CD4-positive, alpha-beta memory T cell (primary cell): ENCODE measurements around the gene MUC2. TPM values are rescaled to one million over a fixed set of nuclear protein-coding genes. Genes with fewer than 3 reads are reported as not detected.

ENCODE experiments used
- CTCF ChIA-PET: fragments of 350-600 bp; sonication (Branson Sonifier 250); formaldehyde crosslinking; loops from one replicate; lab custom pipeline; 2021; ENCODE audit warnings: inconsistent platforms; ENCODE audit not compliant: partially characterized antibody; lab: Charles Lee
- POLR2A ChIA-PET: fragments of 350-600 bp; sonication (Branson Sonifier 250); formaldehyde crosslinking; loops from one replicate; lab custom pipeline; 2021; ENCODE audit not compliant: partially characterized antibody; lab: Charles Lee
- DNase-seq, 5 donors: peaks; one replicate each; pipeline versions ENCODE4 v3.0.0 to v3.0.0-alpha.2; 2020 to 2022; ENCODE audit warnings: mixed read lengths in 1 of 5
- H3K27ac ChIP-seq: one replicate; pipeline ENCODE4 v1.7.0; 2013; ENCODE audit warnings: low read depth, low read length
- H3K27me3 ChIP-seq: 2 replicates; pipeline ENCODE4 v1.7.0; 2013; ENCODE audit warnings: mild to moderate bottlenecking, low read length, moderate library complexity; ENCODE audit not compliant: insufficient read depth
- H3K36me3 ChIP-seq: 2 replicates; pipeline ENCODE4 v1.7.0; 2013; ENCODE audit warnings: mild to moderate bottlenecking, low read length, moderate library complexity; ENCODE audit not compliant: insufficient read depth
- H3K4me1 ChIP-seq: 2 replicates; pipeline ENCODE4 v1.7.0; 2013; ENCODE audit warnings: mild to moderate bottlenecking, low read length, moderate library complexity; ENCODE audit not compliant: insufficient read depth
- H3K4me3 ChIP-seq, 2 donors: one replicate each; pipeline ENCODE4 v1.7.0; 2013; ENCODE audit warnings: low read length in 2 of 2, mild to moderate bottlenecking in 1 of 2
- H3K9me3 ChIP-seq, 2 donors: one replicate each; pipeline ENCODE4 v1.7.0; 2013; ENCODE audit warnings: low read length in 2 of 2, control low read depth in 1 of 2; ENCODE audit not compliant: control insufficient read depth in 1 of 2
- H3K27ac Mint-ChIP-seq, 7 donors: one replicate each; pipeline ENCODE4 v1.8.0; 2020 to 2021; ENCODE audit warnings: mixed read lengths in 7 of 7, mild to moderate bottlenecking in 6 of 7, inconsistent platforms in 3 of 7, moderate library complexity in 3 of 7
- H3K27me3 Mint-ChIP-seq, 2 donors: one replicate each; pipeline ENCODE4 v1.8.0; 2020 to 2021; ENCODE audit warnings: mixed read lengths in 2 of 2
- H3K36me3 Mint-ChIP-seq, 2 donors: one replicate each; pipeline ENCODE4 v1.8.0; 2020 to 2021; ENCODE audit warnings: mixed read lengths in 2 of 2, inconsistent platforms in 1 of 2, mild to moderate bottlenecking in 1 of 2
- H3K4me1 Mint-ChIP-seq, 4 donors: one replicate each; pipeline ENCODE4 v1.8.0; 2020 to 2021; ENCODE audit warnings: mixed read lengths in 4 of 4, mild to moderate bottlenecking in 1 of 4
- H3K4me3 Mint-ChIP-seq, 8 donors: one replicate each; pipeline ENCODE4 v1.8.0; 2020 to 2021; ENCODE audit warnings: mixed read lengths in 8 of 8, mild to moderate bottlenecking in 7 of 8, moderate library complexity in 6 of 8, inconsistent platforms in 3 of 8
- H3K9me3 Mint-ChIP-seq, 8 donors: one replicate each; pipeline ENCODE4 v1.8.0; 2020 to 2021; ENCODE audit warnings: mixed read lengths in 8 of 8, mild to moderate bottlenecking in 5 of 8, inconsistent platforms in 3 of 8, moderate library complexity in 1 of 8
- intact Hi-C: fragments of 100-400 bp; cut with micrococcal nuclease; formaldehyde crosslinking; loops from one replicate; pipeline ENCODE4 v1.15.1; 2023
- polyA plus RNA-seq, 2 donors: library from polyadenylated mRNA; unstranded; fragments of 300-500 nt; fragmentation: Illumina TruSeq; gene quantifications; one replicate each; pipeline ENCODE4 v1.2.3, GENCODE V29; 2021
- total RNA-seq, 2 experiments: library from RNA; stranded (reverse); gene quantifications; one replicate each; pipeline ENCODE4 v1.2.3, GENCODE V29; 2021

Gene MUC2
- total and polyA plus RNA-seq, 4 experiments from 2014 or later: not detected

DNA sequence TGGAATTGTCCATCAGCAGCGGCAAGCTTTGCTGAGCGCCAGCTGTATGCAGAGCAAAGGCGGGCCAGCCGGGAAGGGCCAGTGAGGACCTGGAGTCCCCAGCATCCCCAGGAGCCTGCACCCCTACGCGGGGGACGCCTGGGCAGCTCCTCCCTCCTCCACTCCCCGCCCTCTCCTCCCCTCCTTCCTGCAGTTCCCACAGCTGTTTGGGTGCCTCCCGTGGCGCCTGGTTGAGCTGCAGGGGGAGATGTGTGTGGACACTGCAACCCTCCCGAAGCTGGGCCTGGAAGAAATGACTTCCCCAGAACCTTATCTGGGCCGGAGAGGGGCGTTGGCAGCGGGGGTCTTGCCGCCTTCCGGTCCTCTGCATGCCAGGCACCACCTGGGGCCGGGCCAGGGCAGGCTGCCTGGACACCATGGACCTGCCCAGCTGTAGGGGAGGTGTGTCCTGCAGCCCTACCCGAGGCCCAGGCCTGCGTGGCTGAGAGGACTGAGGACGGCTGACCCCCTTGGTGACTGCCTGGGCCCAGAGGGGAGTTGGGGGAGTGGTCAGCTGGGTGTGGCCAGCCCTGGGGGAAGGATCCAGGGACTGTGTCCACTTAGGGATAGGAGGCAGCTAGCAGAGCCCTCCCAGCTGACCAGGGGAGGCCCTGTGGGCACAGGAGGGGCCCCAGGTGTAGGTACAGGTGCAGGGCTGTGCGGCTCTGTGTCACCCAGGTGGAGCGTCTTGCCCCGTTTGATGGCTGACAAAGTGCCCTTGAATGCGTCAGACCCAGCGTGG lies 21.4 kb upstream of the MUC2 start:
- H3K27me3 ChIP-seq: no peaks in the 10 kb centered on the region
- intact Hi-C loops: no loop called here
- H3K4me3 Mint-ChIP-seq: no peak overlapping the region
- H3K36me3 Mint-ChIP-seq: no peaks in the 10 kb centered on the region
- no peak overlapping the region for H3K27ac Mint-ChIP-seq
- POLR2A ChIA-PET: no interaction called here
- no peak for DNase-seq
- H3K4me1 Mint-ChIP-seq: peaks cover 0 to 3% (median 0%) of the 10 kb centered on the region in 4 donors
- H3K4me1 ChIP-seq: peaks cover 4% of the 10 kb centered on the region
- peaks cover 6 to 18% of the 10 kb centered on the region in 2 donors for H3K27me3 Mint-ChIP-seq
- H3K36me3 ChIP-seq: no peaks in the 10 kb centered on the region
- no peaks in the 10 kb centered on the region for H3K9me3 Mint-ChIP-seq
- no peaks in the 10 kb centered on the region for H3K9me3 ChIP-seq
- CTCF ChIA-PET: interaction anchor here (0.6 kb wide), 1 partner anchor 272 kb away, joined by 3 read pairs; no protein-coding TSS in a partner anchor
- H3K4me3 ChIP-seq: no peak overlapping the region
- no peak overlapping the region for H3K27ac ChIP-seq

DNA sequence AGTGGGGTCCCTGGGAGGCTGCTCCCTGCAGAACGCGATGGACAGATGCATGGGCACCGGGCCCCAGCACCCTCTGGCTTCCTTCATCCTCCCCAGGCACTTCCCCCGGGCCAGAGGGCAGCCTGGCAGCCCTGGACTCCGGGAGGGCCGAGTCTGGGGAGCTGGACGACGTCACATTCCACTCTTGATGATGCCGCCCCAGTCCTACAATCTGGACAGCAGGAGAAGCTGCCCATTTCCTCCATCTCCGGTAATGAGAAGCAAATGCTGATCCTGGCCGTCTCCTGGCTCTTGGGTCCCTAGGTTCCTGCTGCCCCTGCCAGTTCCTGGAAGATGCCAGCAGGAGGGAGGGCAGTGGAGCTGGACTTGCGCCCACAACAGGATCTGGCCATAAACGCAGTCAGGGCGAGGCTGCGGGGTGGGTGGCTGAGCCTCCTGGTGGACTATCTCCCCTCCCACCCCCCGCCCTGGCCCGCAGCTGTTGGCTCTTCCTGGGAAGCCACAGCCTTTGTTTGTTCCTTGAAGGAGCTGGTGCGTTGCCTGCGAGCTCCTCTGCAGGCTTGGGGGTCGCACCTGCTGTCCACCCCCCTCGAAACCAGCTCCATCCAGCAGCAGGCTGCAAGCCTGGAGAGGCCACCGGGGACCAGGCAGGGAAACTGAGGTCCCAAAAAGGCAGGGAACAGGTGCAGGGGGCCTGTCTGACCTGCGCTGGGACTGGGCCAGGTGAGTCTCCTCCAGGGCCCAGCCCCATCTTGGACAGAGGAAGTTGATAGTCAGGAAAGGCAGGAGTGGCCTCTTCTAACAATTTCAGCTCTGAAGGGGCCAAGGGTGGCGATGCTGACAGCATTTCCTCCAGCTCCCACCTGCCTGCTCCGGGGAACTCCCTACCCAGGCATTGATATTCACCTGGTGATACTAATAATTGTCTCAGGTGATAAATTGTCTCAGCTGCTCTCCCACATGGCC lies 20.2 kb upstream of the MUC2 start:
- peaks cover 4% of the 10 kb centered on the region for H3K4me1 ChIP-seq

GRCh38 chr11:1055109-1055703 lies 19.5 kb upstream of the MUC2 start:
- DNase-seq: no peak
- H3K27me3 Mint-ChIP-seq: peaks cover 3 to 18% of the 10 kb centered on the region in 2 donors
- no peak overlapping the region for H3K27ac Mint-ChIP-seq
- H3K9me3 Mint-ChIP-seq: no peaks in the 10 kb centered on the region
- Histone ChIP-seq H3K4me1 (peaks cover 4% of the 10 kb centered on the region), H3K36me3 (no peaks in the 10 kb centered on the region), H3K9me3 (no peaks in the 10 kb centered on the region), H3K27ac (no peak overlapping the region), H3K27me3 (no peaks in the 10 kb centered on the region), H3K4me3 (no peak overlapping the region)
- peaks cover 0 to 3% (median 0%) of the 10 kb centered on the region in 4 donors for H3K4me1 Mint-ChIP-seq
- no peaks in the 10 kb centered on the region for H3K36me3 Mint-ChIP-seq
- CTCF ChIA-PET: interaction anchor here (1.4 kb wide), 1 partner anchor 207 kb away, joined by 5 read pairs; no protein-coding TSS in a partner anchor
- intact Hi-C loops: no loop called here
- H3K4me3 Mint-ChIP-seq: no peak overlapping the region
- POLR2A ChIA-PET: no interaction called here

More for the DNA sequence above, 20.2 kb upstream of the MUC2 start:
- peaks cover 3 to 18% of the 10 kb centered on the region in 2 donors for H3K27me3 Mint-ChIP-seq
- no peaks in the 10 kb centered on the region for H3K36me3 ChIP-seq
- H3K9me3 Mint-ChIP-seq: no peaks in the 10 kb centered on the region
- ChIA-PET CTCF (interaction anchor here (1.4 kb wide), 1 partner anchor 206 kb away, joined by 5 read pairs; no protein-coding TSS in a partner anchor), POLR2A (no interaction called here)
- H3K4me1 Mint-ChIP-seq: peaks cover 0 to 3% (median 0%) of the 10 kb centered on the region in 4 donors
- H3K4me3 ChIP-seq: no peak overlapping the region
- no peaks in the 10 kb centered on the region for H3K36me3 Mint-ChIP-seq
- intact Hi-C loops: no loop called here
- no peaks in the 10 kb centered on the region for H3K27me3 ChIP-seq
- no peak overlapping the region for H3K27ac Mint-ChIP-seq
- H3K4me3 Mint-ChIP-seq: no peak overlapping the region
- H3K27ac ChIP-seq: no peak overlapping the region
- no peaks in the 10 kb centered on the region for H3K9me3 ChIP-seq
- no peak for DNase-seq

GRCh38 chr11:1055990-1056771 lies 18.5 kb upstream of the MUC2 start:
- Mint-ChIP-seq H3K27ac (no peak overlapping the region), H3K27me3 (peaks cover 0 to 14% of the 10 kb centered on the region in 2 donors), H3K9me3 (no peaks in the 10 kb centered on the region), H3K4me3 (no peak overlapping the region), H3K36me3 (no peaks in the 10 kb centered on the region), H3K4me1 (no peaks in the 10 kb centered on the region)
- POLR2A ChIA-PET: no interaction called here
- Histone ChIP-seq H3K27me3 (no peaks in the 10 kb centered on the region), H3K4me3 (no peak overlapping the region), H3K36me3 (no peaks in the 10 kb centered on the region), H3K27ac (no peak overlapping the region), H3K4me1 (no peaks in the 10 kb centered on the region), H3K9me3 (no peaks in the 10 kb centered on the region)
- DNase-seq: no peak
- intact Hi-C loops: no loop called here
- CTCF ChIA-PET: no interaction called here

- Histone ChIP-seq H3K27me3 (peaks cover 3% of the 10 kb centered on the region), H3K4me1 (no peaks in the 10 kb centered on the region), H3K9me3 (no peaks in the 10 kb centered on the region), H3K4me3 (no peak overlapping the region), H3K27ac (no peak overlapping the region), H3K36me3 (no peaks in the 10 kb centered on the region)
- Mint-ChIP-seq H3K27ac (no peak overlapping the region), H3K9me3 (peaks cover 0 to 7% (median 0%) of the 10 kb centered on the region in 8 donors), H3K4me1 (peaks cover 0 to 3% (median 2%) of the 10 kb centered on the region in 4 donors), H3K4me3 (no peak overlapping the region), H3K36me3 (no peaks in the 10 kb centered on the region), H3K27me3 (peaks cover 0 to 13% of the 10 kb centered on the region in 2 donors)
- POLR2A ChIA-PET: no interaction called here
- DNase-seq: no peak
- CTCF ChIA-PET: no interaction called here
- intact Hi-C loops: no loop called here
Measured at GRCh38 chr11:1057806-1058205, 16.9 kb upstream of the MUC2 start.

- Mint-ChIP-seq H3K36me3 (no peaks in the 10 kb centered on the region), H3K4me3 (no peak overlapping the region), H3K27me3 (peaks cover 4 to 13% of the 10 kb centered on the region in 2 donors), H3K9me3 (peaks cover 0 to 7% (median 0%) of the 10 kb centered on the region in 8 donors), H3K4me1 (peaks cover 0 to 11% (median 6%) of the 10 kb centered on the region in 4 donors), H3K27ac (peak overlapping the region in 1 of 7 donors; percentile 13)
- no peaks in the 10 kb centered on the region for H3K4me1 ChIP-seq
- POLR2A ChIA-PET: no interaction called here
- no peak for DNase-seq
- no peak overlapping the region for H3K27ac ChIP-seq
- CTCF ChIA-PET: no interaction called here
- no peaks in the 10 kb centered on the region for H3K9me3 ChIP-seq
- H3K27me3 ChIP-seq: peaks cover 3% of the 10 kb centered on the region
- H3K36me3 ChIP-seq: no peaks in the 10 kb centered on the region
- H3K4me3 ChIP-seq: no peak overlapping the region
- intact Hi-C loops: no loop called here
Measured at GRCh38 chr11:1059759-1060158, 14.9 kb upstream of the MUC2 start.
